GM21723 (cell line): ENCODE data around the gene RNF166.

Experiments
- ATAC-seq: cut with Tn5 transposase; IDR thresholded peaks from one replicate; pipeline ENCODE4 v1.9.1; 2021; ENCODE audit warnings: mild to moderate bottlenecking, moderate library complexity; ENCODE audit not compliant: unreplicated experiment

RNF166 gene

DNA sequence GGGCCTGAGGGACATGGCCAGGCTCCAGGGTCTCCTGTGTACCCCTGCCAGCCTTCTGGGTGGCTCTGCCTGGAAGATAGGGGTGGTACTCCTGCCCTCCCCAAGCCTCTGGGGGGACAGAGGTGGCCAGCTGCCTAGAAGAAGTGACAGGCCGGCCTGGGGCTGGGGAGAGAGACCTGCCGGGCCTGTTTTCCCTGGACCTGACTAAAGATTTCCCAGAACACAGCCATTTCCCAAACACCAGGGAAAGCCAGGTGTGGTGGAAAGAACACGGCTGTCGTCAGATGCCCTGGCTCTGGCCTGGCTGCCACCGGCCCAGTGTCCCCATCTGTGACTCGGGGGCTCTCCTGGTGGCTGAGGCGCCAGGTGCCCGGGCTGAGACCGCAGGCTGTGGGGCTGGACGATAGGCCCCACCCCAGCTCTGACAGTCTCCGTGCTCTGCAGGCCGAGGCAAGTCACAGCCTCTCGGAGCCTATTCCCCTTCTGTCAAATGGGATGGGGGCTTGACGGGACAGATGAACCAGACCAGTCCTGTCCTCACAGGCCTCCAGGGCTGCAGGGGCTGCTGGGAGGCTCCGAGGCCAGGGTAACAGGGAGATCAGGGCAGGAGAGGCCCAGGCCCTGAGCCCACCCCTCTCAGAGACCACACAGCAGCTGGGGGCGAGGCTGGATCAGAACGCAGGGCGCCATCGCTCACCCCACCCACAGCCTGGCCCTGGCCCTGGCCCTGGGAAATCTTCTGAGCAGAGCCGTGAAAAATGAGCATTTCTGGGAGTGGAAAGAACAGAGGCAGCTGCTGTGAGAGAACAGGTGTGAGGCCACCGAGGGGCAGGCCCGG, 33.1 kb upstream of the RNF166 start:
- no peak for ATAC-seq

DNA sequence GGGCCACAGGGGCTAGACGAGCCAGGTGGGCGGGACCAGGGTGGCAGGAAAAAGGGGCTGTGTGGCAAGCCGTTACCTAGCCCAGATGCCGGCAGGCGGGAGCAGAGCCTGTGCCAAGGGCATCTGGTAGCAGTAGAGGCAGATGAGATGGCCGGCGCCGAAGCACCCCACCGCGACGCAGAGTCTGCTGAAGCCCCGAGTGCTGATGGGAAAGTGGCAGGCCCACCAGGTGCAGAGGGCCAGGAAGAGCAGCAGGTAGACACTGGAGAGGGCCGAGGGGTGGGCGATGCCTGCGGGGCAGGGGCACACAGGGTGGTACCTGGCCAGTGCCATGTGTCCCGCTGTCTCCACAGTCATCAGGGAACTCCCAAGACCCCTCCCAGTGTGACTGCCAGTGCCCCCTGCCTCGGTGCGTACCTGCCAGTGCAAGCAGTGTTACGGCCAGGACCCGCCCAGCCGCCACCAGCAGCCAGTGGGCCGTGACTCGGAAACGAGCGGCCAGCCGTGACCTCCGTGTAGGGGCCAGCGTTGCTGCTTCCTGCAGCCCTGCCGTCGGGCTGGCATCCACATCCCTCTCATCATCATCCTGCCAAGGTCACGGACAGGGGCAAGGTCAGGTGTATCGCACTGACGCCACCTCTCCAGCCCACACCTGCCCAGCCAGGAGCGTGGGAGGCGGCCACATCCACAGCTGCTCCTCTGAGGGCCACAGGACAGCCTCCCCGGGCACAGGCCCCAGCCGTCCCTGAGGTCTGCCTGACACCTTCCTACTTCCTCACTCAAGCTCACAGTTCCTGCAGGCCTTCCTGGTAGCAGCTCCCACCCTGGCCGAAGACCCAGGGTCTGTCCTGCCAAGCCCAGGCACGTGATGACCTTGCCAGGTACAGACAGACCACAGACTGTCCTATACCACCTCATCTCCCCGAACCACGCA, 32.2 kb upstream of the RNF166 start:
- ATAC-seq, result no peak

DNA sequence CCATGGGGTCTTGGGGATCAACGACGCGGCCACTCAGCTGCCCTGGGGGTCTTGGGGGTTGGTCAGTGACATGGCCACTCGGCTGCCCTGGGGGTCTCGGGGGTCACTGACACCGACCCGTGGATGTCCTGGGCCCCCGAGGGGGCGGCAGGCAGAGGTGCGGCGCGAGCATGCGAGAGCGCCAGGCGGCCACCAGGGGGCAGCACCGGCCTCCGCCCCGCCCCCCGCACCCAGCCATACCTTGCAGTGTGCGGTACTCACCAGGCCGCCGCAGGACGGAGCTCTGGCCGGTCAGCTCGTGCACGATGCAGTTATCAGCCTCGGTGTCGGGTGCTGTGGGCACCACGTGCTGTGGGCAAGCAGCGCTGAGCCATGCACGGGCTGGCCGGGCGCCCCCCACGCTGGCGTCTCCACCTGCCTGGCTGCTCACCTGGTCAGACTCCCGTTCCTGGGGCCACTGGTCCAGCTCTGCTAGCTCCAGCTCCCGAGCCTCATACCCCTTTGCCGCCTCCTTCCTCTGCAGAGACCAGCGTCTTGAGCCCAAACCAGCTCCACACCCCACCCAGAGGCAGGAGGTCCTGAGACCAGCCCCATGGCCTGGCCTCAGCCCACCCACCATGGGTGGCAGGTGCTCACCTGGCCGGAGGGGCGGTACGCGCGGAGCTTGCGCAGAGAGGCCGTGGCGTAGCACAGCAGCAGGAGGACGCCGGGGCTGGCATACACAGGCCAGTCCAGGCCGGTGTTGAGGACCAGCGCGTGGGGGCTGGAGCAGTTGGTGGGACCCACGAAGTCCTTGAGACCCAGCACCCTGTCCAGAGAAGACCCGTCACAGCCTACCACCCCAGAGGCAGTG, 31.3 kb upstream of the RNF166 start:
- no peak for ATAC-seq

DNA sequence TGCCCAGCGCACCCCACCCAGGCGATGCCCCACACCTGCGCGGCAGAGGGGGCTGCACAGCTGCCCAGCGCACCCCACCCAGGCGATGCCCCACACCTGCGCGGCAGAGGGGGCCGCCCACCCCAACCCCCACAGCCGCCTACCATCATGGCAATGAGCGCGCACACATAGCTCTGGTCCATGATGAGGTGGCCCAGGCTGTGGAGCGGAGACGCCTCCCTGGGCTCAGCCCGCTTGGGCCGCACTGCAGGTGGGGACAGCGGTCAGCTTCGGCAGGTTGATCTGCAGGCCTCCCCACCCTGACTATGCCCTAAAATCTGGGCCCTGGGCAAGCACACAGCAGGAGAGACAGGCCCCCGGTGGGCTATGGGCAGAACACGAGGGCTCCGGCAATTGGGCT, 30.3 kb upstream of the RNF166 start:
- ATAC-seq, result no peak

DNA sequence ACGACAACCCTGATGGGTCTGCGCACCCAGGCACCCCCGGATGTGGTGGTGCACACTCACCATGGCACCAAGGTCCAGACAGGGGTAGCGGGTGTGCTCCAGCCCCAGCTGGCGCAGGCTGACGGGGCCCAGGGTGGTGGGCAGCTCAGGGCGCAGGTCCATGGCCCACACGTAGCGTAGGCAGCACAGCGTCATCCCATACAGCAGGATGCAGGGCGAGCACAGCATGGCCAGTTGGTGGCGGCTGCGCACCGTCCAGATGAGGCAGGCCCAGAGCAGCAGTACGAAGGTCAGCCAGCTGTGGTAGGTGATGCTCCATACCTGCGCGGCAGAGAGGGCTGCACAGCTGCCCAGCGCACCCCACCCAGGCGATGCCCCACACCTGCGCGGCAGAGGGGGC, 29.9 kb upstream of the RNF166 start:
- ATAC-seq, result no peak

DNA sequence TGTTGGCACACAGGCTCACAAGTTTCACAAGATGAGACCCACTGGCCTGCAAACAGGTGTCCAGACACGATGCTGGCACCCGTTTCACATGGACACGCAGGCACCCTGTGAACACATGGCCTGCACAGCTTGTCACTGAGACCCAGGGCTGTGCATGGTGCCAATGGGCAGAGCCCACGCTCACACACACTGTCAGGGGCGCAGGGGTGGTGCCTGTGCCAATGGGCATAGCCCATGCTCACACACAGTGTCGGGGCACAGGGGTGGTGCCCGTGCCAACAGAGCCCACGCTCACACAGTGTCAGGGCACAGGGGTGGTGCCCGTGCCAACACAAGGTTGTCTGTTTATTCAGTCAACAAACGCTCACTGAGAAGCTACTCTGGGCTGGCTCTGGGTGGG, 29.4 kb upstream of the RNF166 start:
- ATAC-seq, result no peak

DNA sequence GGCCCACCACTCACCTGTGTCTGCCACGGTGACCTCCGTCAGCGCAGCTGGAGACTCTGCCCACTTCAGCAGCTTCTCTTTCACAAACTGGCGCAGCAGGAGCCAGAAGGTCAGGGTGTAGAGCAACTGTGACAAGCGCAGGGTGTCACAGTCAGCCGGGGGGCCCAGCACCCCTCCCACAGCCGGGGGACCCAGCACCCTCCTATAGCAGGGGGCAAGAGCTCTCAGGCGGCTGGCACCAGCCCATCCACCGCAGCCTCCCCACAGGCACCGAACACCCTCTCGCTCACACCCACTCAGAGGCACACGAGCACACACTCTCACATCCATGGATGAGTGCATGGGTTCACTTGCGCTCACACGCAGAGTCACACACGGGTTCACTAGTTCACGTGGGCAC, 28.9 kb upstream of the RNF166 start:
- no peak for ATAC-seq

DNA sequence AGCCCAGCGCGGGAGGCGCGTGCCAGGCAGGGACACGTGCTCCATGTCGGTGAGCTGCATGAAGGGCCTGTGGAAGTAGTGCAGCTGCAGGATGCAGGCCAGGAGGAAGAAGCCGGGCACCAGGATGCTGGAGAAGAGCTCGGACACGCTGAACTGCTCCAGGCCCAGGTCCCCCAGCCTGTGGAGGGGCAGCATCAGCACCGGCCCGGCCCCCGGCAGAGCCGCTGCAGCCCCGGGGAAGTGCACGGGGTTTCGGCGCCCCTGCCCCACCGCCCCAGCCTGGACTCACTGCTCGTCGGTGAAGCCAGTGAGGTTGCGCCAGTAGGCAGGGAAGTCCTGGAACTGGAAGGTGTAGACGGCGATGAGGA, 28.1 kb upstream of the RNF166 start:
- no peak for ATAC-seq

DNA sequence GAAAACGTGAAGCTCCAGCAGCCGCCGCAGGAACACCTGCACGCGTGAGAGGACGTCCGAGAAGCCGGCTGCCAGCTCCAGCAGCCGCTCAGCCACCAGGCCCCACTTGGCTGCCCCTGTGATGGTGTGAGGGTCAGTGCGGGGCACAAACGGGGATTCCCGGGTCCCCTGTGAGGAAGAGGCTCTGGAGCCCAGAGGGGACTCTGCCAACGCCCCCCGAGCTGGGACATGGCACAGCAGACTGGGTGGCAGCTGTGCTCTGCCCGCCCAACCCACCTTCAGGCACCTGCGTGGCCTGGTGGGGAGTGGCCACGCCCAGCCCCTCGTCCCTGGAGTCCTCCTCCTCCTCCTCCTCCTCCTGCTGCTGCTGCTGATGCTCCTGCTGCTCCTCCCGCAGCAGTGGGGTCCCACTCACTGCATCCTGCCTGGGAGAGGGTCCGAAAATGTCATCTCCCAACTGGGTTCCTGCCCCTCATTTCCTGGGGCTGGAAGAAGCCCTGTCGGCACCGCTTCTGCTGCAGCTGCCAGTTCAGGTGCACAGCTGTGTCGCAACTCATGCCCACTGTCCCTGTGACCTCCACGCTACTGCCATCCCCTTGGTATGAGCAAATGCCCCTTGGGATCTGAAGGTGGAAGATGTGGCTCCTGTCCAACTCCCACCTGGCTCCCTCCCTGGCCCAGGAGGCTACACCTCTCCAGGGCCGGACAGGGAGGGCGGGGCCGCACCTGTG, 27.6 kb upstream of the RNF166 start:
- no peak for ATAC-seq

DNA sequence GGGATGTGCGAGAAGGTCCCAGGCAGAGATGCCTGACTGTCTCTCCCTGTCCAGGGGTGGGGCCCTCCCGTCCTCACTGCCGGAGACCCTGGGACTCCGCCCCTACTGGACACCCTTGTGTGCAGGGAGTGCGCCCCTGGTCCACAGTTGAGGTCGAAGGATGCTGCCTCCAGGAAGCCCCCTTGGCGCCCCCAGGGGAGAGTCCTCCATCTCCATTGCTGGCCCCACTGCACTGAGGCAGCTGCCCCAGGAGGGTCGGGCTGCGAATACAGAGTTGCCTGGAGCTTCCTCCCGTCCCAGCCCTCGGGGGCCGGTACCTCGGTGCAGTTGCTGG, 26.7 kb upstream of the RNF166 start:
- ATAC-seq, result no peak

DNA sequence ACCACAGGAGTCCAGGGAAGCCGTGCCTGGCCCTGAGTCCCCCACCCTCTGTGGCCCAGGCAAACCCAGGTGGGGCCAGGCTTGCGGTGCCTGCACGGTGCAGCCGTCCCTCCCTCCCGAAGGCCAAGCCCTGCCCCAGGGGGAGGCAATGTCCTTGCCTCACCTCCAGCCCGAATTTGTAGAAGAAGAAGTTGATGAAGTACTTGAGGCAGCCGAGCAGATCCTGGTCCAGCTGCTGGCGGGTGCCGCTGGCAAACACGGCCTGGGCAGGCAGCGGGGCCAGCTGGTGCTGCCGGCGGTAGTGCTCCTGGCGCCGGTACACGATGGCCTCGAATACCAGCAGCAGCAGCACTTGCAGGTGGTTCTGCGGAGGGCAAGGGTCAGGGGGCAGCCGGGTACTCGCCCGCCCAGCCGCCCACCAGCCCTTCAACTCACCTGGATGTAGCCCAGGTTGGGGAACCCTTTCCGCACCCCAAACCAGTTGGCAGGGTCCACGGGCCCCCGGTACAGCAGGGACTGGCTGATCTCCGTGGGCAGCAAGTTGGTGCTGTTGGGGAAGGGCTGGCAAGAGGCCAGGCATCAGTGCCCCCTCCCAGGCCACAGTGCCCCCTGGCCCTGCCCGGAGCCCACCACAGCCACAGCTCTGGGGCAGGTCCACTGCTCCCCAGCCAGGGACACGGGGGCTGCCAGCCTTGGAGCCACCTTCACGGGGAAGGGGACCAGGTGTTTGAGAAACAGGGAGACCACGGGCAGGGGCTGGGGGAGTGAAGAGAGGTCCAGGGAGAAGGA, 26.2 kb upstream of the RNF166 start:
- no peak for ATAC-seq

DNA sequence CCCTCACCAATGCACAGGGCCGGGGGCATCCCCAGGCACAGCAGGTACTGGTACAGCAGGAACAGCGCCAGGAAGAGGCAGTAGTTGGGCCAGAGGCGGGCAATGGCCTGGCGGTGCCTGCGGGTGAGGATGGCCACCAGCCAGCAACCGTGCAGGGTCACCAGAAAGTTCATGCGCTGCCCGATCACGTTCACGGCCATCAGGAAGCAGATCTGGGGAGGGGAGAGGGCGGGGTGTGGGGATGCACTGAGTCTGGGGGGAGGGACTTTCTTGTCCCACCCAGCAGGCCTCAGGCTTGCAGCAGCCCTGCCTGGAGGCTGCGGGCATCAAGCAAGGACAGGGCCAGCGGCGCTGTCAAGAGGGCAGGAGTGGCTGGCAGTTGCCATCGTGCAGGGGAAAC, 25.5 kb upstream of the RNF166 start:
- no peak for ATAC-seq

DNA sequence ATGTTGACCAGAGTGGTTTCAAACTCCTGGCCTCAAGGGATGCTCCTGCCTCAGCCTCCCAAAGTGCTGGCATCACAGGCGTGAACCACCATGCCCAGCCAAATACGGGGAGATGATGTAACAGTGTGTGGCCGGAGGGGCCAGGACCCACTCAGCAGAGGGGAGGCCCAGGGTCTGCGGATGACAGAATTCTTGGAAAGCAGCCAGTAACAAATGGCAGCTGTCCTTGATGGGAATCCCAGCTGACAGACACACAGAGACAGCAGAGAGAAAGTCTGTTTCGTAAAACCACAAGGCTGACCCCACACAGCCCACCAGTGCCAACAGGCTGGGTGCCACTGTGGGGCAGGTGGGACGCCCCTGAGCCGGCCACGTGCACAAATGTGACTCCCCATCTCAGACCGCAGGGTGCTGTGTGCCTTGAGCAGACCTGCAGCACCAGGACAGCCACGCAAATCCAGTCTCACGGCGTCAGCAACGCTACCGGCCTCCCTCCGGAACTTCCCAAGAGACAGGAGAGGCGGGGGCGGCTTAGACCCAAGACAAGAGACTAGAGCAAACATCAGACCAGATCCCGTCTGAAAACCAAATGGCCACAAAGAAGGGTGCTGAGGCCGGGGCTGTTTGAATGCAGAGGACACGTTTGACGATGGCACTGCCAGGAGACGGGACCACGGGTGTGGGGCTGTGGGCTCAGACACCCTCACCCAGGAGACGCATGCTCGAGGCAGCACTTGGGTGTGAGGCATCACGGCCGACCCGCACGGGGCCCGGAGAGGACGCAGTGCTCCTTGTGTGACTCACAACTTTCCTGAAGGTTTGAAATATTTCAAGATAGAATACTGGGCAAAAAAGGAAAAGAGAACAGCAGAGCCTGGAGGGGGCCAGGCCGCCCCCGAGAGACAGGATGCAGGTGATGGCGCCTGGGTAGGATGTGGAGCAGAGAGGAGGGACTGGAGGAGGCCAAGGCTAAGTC, 24.7 kb upstream of the RNF166 start:
- ATAC-seq, result no peak

DNA sequence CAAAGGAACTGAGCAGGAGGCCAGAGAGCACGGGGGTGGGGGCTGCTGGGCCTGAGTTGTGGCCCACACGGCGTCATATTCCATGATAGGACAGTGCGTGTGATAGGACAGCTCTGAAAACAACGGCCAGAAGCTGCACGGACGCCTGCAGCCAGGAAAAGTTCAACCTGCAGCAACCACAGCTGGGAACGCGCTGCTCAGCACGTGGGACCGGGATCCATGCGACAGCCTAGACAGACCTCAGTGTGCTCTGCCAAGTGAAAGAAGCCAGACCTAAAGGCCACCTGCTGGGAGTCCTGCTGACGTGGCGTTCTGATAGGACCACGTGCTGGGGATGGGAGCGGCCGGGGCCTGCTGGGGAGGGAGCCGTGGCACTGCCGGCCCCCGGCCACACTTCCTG, 21.7 kb upstream of the RNF166 start:
- no peak for ATAC-seq

DNA sequence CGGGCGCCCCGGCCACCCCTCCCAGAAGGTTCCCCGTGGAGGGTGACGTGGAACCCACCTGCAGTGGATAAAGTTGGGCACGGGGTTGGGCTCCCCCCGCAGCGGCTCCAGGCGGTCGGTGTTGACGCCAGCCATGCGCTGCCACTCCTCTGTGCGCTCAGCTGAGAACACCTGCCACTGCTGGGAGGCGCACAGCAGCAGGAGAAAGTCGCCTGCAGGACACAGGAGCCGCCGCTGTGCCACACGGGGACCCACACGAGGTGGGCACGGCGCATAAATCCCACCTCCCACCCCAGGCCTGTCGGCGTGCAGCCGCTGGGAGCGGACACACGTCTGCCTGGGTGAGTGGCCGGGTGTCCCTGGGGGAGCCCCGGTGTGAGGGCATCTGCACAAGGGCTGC, 20.8 kb upstream of the RNF166 start:
- no peak for ATAC-seq

DNA sequence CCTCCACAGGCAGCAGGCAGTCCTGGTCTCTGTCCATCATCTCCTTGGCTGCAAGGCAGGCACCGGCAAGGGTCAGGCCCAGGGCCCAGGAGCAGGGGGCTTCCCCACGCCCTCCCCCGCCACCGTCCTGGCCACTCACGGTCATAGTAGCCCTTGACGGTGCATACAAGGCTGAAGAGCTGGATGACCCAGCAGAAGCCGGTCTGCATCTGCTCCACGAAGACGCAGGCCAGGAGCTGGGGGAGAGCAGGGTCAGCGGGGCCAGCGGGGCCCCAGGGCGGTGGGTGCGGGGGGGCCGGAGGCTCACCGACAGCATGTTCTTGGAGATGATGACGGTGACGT, 20.2 kb upstream of the RNF166 start:
- ATAC-seq, result no peak

DNA sequence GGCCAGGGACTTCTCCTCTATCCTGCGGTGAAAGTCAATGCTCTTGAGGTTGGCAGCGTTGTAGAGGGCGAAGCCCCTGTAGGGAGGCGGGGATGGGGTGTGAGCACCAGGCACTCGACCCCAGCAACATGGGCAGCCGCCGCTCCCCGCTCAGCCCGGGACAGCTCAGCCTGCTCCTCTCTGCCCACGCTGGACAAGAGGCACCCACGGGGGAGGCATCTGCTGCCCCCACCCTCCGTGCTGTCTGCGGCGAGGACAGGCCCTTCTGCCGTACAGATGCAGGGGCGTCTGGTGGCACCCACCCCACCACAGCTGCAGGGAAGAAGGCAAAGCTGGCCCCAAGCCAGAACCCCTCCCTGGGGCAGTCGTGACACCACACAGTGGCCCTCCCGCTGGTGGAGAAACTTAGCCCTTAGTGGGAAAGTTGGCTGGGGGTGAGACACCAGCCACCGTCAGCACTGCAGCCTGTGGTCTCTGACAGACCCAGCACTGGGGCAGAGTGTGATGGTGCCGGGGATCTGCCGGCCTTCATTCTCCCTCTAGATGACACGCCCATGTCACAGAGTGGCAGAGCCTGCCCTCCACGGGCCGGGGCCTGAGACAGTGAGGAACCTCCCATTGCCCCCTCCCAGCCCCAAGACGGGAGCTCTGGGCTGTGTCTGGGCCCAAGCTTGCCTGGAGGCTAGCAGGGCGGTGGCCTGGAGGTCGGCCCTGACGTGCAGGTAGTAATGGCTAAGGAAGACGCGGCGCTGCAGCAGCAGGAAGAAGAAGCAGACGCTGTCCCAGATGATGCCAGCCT, 19.6 kb upstream of the RNF166 start:
- no peak for ATAC-seq
